HFFc6 (cell line): ENCODE data around the gene NNMT. TPM values are rescaled to one million over a fixed set of nuclear protein-coding genes. Genes with fewer than 3 reads are reported as not detected.
"Not testable (repeated sequence)": the region's sequence is repeated elsewhere in the genome, so short reads cannot be mapped to it uniquely, and the experiment has no call there.

Experiments
- DNase-seq: peaks from one replicate; pipeline ENCODE4 v3.0.0-alpha.2; 2018
- H3K27ac Mint-ChIP-seq: 2 replicates; pipeline ENCODE4 v1.8.0; 2020; ENCODE audit warnings: mild to moderate bottlenecking, mixed read lengths
- H3K27me3 Mint-ChIP-seq: 2 replicates; pipeline ENCODE4 v1.8.0; 2021; ENCODE audit warnings: mild to moderate bottlenecking, moderate library complexity, mixed read lengths; ENCODE audit not compliant: insufficient read depth
- H3K36me3 Mint-ChIP-seq: 2 replicates; pipeline ENCODE4 v1.8.0; 2021; ENCODE audit warnings: low read depth, mixed read lengths
- H3K4me1 Mint-ChIP-seq: 2 replicates; pipeline ENCODE4 v1.8.0; 2020; ENCODE audit warnings: low read depth, mixed read lengths
- H3K4me3 Mint-ChIP-seq: 2 replicates; pipeline ENCODE4 v1.8.0; 2020; ENCODE audit warnings: mild to moderate bottlenecking, moderate library complexity, mixed read lengths
- H3K9me3 Mint-ChIP-seq: 2 replicates; pipeline ENCODE4 v1.8.0; 2020; ENCODE audit warnings: mild to moderate bottlenecking, mixed read lengths
- total RNA-seq, 6 experiments: library from RNA; stranded (reverse); fragmentation: NEBNext Ultra II Directional; extraction: Animal tissue kit (Norgen Biotek cat#: 25700); gene quantifications; 2 replicates in 1 of 6; 3 replicates in 5 of 6; pipeline ENCODE4 v1.2.3, GENCODE V29; 2021
- TF ChIP-seq, protein P1 (sequence below): fragments of 200-600 bp; sonication (generic); IDR thresholded peaks from 2 replicates; pipeline ENCODE4 v1.5.0; 2021; ENCODE audit warnings: antibody characterized with exemption, mild to moderate bottlenecking

The NNMT gene
- total RNA-seq, 6 experiments from 2014 or later = 191 to 264 (median 205) TPM

DNA sequence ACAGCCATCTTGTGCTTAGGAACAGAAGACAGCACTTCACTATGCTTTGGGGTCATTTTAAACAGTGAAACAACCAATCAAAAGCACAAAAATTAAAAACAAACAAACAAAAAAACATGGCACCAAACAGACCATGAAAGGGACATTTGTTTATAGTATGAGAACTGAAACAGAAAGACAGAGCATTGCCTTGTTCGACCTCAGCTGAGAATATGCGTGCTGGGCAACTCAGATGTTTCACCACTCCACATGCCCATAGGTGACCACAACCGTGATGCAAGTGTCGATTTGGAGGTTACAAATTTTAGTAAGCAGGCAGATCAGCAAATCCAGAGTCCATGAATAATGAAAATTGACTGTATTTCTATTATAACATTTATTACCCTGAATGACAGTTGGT lies 30.0 kb downstream of the NNMT start:
- no peak overlapping the region for H3K4me3 Mint-ChIP-seq
- peaks cover 10% of the 10 kb centered on the region for H3K9me3 Mint-ChIP-seq
- TF ChIP-seq, protein P1, sequence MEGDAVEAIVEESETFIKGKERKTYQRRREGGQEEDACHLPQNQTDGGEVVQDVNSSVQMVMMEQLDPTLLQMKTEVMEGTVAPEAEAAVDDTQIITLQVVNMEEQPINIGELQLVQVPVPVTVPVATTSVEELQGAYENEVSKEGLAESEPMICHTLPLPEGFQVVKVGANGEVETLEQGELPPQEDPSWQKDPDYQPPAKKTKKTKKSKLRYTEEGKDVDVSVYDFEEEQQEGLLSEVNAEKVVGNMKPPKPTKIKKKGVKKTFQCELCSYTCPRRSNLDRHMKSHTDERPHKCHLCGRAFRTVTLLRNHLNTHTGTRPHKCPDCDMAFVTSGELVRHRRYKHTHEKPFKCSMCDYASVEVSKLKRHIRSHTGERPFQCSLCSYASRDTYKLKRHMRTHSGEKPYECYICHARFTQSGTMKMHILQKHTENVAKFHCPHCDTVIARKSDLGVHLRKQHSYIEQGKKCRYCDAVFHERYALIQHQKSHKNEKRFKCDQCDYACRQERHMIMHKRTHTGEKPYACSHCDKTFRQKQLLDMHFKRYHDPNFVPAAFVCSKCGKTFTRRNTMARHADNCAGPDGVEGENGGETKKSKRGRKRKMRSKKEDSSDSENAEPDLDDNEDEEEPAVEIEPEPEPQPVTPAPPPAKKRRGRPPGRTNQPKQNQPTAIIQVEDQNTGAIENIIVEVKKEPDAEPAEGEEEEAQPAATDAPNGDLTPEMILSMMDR = no peak
- no peak for DNase-seq
- H3K4me1 Mint-ChIP-seq = peaks cover 21% of the 10 kb centered on the region
- H3K27ac Mint-ChIP-seq = no peak overlapping the region
- no peaks in the 10 kb centered on the region for H3K27me3 Mint-ChIP-seq
- peaks cover 17% of the 10 kb centered on the region; the same call in 1 of the 2 replicates for H3K36me3 Mint-ChIP-seq

DNA sequence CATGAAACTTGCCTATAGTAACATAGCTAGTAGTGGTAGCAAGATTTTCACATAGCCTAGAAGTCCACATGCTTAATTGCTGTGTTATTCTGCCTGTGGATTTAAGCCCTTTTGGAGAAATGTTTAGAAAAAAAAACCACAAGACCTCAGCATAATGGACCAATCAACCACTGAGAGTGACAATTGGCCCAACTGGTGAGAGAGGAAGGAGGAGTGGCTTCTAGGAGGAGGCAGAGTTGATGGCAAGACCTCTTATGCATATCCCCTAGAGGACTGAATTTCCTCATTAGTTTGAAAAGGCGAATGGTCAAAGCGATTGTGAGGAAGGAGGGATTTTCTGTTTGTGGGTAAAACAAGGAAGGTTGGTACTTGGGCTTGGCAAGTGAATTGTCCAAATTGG lies 30.6 kb downstream of the NNMT start:
- Mint-ChIP-seq H3K36me3 (peaks cover 17% of the 10 kb centered on the region; the same call in 1 of the 2 replicates), H3K27ac (no peak overlapping the region), H3K4me3 (no peak overlapping the region), H3K9me3 (peaks cover 10% of the 10 kb centered on the region), H3K4me1 (peaks cover 15% of the 10 kb centered on the region), H3K27me3 (no peaks in the 10 kb centered on the region)
- TF ChIP-seq, protein P1 = no peak
- no peak for DNase-seq

DNA sequence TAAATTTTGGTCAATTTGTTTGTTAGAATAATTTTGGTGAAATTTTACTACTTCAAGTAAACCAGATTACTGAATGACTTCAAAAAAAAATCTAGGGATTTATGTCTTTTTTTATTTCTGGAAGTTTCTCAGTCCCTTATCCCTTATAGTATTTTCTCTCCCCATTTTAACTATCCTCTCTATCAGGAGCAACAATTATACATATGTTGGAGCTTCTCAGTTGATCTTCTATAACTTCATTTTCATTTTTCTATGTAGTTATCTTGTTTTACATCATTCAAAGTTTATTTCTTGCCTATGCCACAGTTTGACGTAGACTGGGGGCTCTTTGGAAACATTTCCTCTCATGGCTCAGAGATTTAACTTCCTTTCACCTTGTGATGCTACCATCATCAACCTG lies 34.2 kb downstream of the NNMT start:
- TF ChIP-seq, protein P1 = no peak
- Mint-ChIP-seq H3K27me3 (peaks cover 1% of the 10 kb centered on the region; the same call in 1 of the 2 replicates), H3K36me3 (peaks cover 9% of the 10 kb centered on the region; the same call in 1 of the 2 replicates), H3K27ac (no peak overlapping the region), H3K4me3 (no peak overlapping the region), H3K9me3 (peaks cover 10% of the 10 kb centered on the region), H3K4me1 (no peaks in the 10 kb centered on the region)
- DNase-seq = no peak

DNA sequence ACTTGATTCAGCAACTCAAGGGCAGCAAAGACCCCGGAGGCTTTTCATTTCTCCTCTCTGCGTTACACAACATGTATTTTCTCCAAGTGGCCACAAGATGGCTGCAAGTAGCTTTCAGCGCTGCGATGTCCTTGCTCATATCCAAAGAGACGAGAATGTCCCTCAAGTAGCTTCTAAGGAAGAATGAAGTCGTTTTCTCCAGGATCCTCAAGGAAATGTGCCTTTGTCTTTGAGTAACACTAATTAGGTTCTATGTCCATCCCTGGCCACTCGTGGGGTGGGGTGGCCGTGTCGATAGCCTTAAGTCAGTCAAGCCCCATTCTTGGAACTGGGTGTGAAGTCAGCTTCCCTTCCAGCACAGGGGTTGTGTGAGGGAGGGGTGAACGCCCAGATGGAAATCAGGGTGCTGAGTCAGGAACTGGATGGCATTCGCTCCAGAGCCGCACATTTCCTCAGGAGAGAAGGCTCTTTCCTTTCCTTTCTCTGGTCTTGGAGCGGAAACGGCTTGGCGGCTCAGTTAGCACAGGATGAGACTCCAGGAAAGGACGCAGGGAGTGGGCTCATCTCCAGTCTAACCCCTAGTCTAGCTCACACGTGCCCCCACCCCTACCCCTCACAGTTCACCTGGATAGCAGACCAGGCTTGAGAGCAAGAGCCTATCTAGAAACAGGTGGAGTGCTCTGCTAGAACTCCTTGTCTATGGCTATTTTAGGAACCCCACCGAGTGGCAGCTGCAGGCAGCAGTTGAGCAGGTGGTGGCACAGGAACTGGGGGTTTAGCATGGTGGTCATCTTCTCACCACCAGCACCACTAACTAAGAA lies 44.3 kb downstream of the NNMT start:
- Mint-ChIP-seq H3K27ac (no peak overlapping the region), H3K27me3 (no peaks in the 10 kb centered on the region), H3K4me3 (peak overlapping the region; percentile 69), H3K9me3 (no peaks in the 10 kb centered on the region), H3K4me1 (peaks cover 11% of the 10 kb centered on the region), H3K36me3 (no peaks in the 10 kb centered on the region)
- TF ChIP-seq, protein P1 = peak; percentile 88
- peak; percentile 60 for DNase-seq

GRCh38 chr11:114341667-114342066 lies 45.5 kb downstream of the NNMT start:
- not testable (repeated sequence) for DNase-seq, H3K4me3 Mint-ChIP-seq, H3K36me3 Mint-ChIP-seq

GRCh38 chr11:114342476-114342875 lies 46.3 kb downstream of the NNMT start:
- no peak for DNase-seq
- Mint-ChIP-seq H3K4me3 (no peak overlapping the region), H3K9me3 (no peaks in the 10 kb centered on the region), H3K4me1 (peaks cover 24% of the 10 kb centered on the region), H3K36me3 (no peaks in the 10 kb centered on the region), H3K27me3 (no peaks in the 10 kb centered on the region), H3K27ac (no peak overlapping the region)
- TF ChIP-seq, protein P1 = no peak

More at GRCh38 chr11:114341667-114342066, 45.5 kb downstream of the NNMT start:
- not testable (repeated sequence) for H3K9me3 Mint-ChIP-seq, H3K27me3 Mint-ChIP-seq, H3K27ac Mint-ChIP-seq
- H3K4me1 Mint-ChIP-seq = peaks cover 16% of the 10 kb centered on the region
